Fibroblast of mammary gland (primary cell): ENCODE data around the gene TMEM132A.

Source experiments
- DNase-seq: peaks from one replicate; pipeline ENCODE4 v3.0.0-alpha.2; 2010; ENCODE audit warnings: low read depth
- H3K4me3 ChIP-seq: 2 replicates; pipeline ENCODE4 v1.5.1; 2011; ENCODE audit warnings: low read depth, mild to moderate bottlenecking, low read length, moderate library complexity; ENCODE audit not compliant: control insufficient read depth
- CTCF ChIP-seq: conservative IDR thresholded peaks from 2 replicates; pipeline ENCODE4 v1.5.1; 2011; ENCODE audit warnings: low read depth, low read length, inconsistent platforms; ENCODE audit not compliant: control insufficient read depth, insufficient read depth

TMEM132A gene

GRCh38 chr11:60926500-60926899 is 2.2 kb downstream of the TMEM132A start:
- no peak for DNase-seq
- no peak overlapping the region for H3K4me3 ChIP-seq
- no peak for TF ChIP-seq CTCF

GRCh38 chr11:60927061-60927592 is 2.9 kb downstream of the TMEM132A start:
- DNase-seq: no peak
- H3K4me3 ChIP-seq: no peak overlapping the region
- TF ChIP-seq CTCF: no peak

- DNase-seq: no peak
- no peak for TF ChIP-seq CTCF
- H3K4me3 ChIP-seq: no peak overlapping the region
Observed at GRCh38 chr11:60927600-60927999, 3.3 kb downstream of the TMEM132A start.

- H3K4me3 ChIP-seq: no peak overlapping the region
- no peak for TF ChIP-seq CTCF
- DNase-seq: no peak
Observed at GRCh38 chr11:60928563-60929001, 4.3 kb downstream of the TMEM132A start.

GRCh38 chr11:60929764-60930163 is 5.5 kb downstream of the TMEM132A start:
- no peak overlapping the region for H3K4me3 ChIP-seq
- no peak for DNase-seq
- TF ChIP-seq CTCF: no peak

GRCh38 chr11:60930394-60930793 is 6.1 kb downstream of the TMEM132A start:
- no peak overlapping the region for H3K4me3 ChIP-seq
- no peak for DNase-seq
- no peak for TF ChIP-seq CTCF

GRCh38 chr11:60931917-60932316 is 7.7 kb downstream of the TMEM132A start:
- no peak for TF ChIP-seq CTCF
- H3K4me3 ChIP-seq: no peak overlapping the region
- DNase-seq: no peak
